Naive thymus-derived CD4-positive, alpha-beta T cell (primary cell): ENCODE measurements around the gene ITK. TPM values are rescaled to one million over a fixed set of nuclear protein-coding genes. Genes with fewer than 3 reads are reported as not detected.

ENCODE experiments used
- ATAC-seq: fragments of 150-1000 bp; cut with Tn5 transposase; 2 replicates; pipeline ENCODE4 v1.10.0; 2021; ENCODE audit warnings: mild to moderate bottlenecking, moderate library complexity
- CTCF ChIA-PET: fragments of 350-600 bp; sonication (Branson Sonifier 250); formaldehyde crosslinking; loops from one replicate; lab custom pipeline; 2021; ENCODE audit warnings: antibody characterized with exemption; lab: Charles Lee
- POLR2A ChIA-PET: fragments of 350-600 bp; sonication (Branson Sonifier 250); formaldehyde crosslinking; loops from one replicate; lab custom pipeline; 2021; ENCODE audit warnings: antibody characterized with exemption, inconsistent platforms; lab: Charles Lee
- DNase-seq, 9 donors: peaks; one replicate each; pipeline versions ENCODE4 v3.0.0 to v3.0.0-alpha.2; 2020 to 2022; ENCODE audit warnings: mixed read lengths in 1 of 9
- H3K27ac ChIP-seq: one replicate; pipeline ENCODE4 v1.7.0; 2013; ENCODE audit warnings: mild to moderate bottlenecking, low read depth, low read length, moderate library complexity
- H3K27me3 ChIP-seq, 2 donors: one replicate each; pipeline ENCODE4 v1.7.0; 2013; ENCODE audit warnings: low read length in 2 of 2, mild to moderate bottlenecking in 2 of 2, moderate library complexity in 2 of 2; ENCODE audit not compliant: control insufficient read depth in 2 of 2, insufficient read depth in 2 of 2
- H3K36me3 ChIP-seq, 3 experiments: 1 replicate in 2 of 3; 2 replicates in 1 of 3; pipeline ENCODE4 v1.7.0; 2013; ENCODE audit warnings: low read length in 3 of 3, mild to moderate bottlenecking in 3 of 3, moderate library complexity in 1 of 3; ENCODE audit not compliant: insufficient read depth in 3 of 3, control insufficient read depth in 2 of 3
- H3K4me1 ChIP-seq, 2 donors: one replicate each; pipeline ENCODE4 v1.7.0; 2013; ENCODE audit warnings: low read length in 2 of 2, mild to moderate bottlenecking in 2 of 2, moderate library complexity in 1 of 2; ENCODE audit not compliant: control insufficient read depth in 2 of 2, insufficient read depth in 2 of 2
- H3K4me3 ChIP-seq: 2 replicates; pipeline ENCODE4 v1.7.0; 2013; ENCODE audit warnings: mild to moderate bottlenecking, low read length
- H3K9me3 ChIP-seq, 3 experiments: 1 replicate in 2 of 3; 2 replicates in 1 of 3; pipeline ENCODE4 v1.7.0; 2013; ENCODE audit warnings: low read length in 3 of 3; ENCODE audit not compliant: control insufficient read depth in 2 of 3
- H3K27ac Mint-ChIP-seq, 9 donors: one replicate each; pipeline ENCODE4 v1.8.0; 2020 to 2022; ENCODE audit warnings: mixed read lengths in 9 of 9, mild to moderate bottlenecking in 8 of 9, moderate library complexity in 5 of 9, inconsistent platforms in 2 of 9
- H3K27me3 Mint-ChIP-seq, 5 donors: one replicate each; pipeline ENCODE4 v1.8.0; 2021 to 2022; ENCODE audit warnings: mixed read lengths in 5 of 5, mild to moderate bottlenecking in 1 of 5
- H3K36me3 Mint-ChIP-seq, 5 donors: one replicate each; pipeline ENCODE4 v1.8.0; 2020 to 2022; ENCODE audit warnings: mixed read lengths in 5 of 5, mild to moderate bottlenecking in 3 of 5, inconsistent platforms in 1 of 5
- H3K4me1 Mint-ChIP-seq, 7 donors: one replicate each; pipeline ENCODE4 v1.8.0; 2020 to 2022; ENCODE audit warnings: mixed read lengths in 7 of 7, mild to moderate bottlenecking in 3 of 7, inconsistent platforms in 1 of 7
- H3K4me3 Mint-ChIP-seq, 10 donors: one replicate each; pipeline ENCODE4 v1.8.0; 2020 to 2022; ENCODE audit warnings: mild to moderate bottlenecking in 10 of 10, mixed read lengths in 10 of 10, moderate library complexity in 6 of 10, inconsistent platforms in 2 of 10
- H3K9me3 Mint-ChIP-seq, 11 donors: one replicate each; pipeline ENCODE4 v1.8.0; 2020 to 2022; ENCODE audit warnings: mixed read lengths in 11 of 11, mild to moderate bottlenecking in 4 of 11, inconsistent platforms in 1 of 11, moderate library complexity in 1 of 11
- intact Hi-C, 2 donors: fragments of 100-400 bp; cut with micrococcal nuclease; formaldehyde crosslinking; loops; one replicate each; pipeline ENCODE4 v1.15.1; 2023
- polyA plus RNA-seq, 2 donors: library from polyadenylated mRNA; unstranded; fragments of 300-500 nt; fragmentation: Illumina TruSeq; gene quantifications; one replicate each; pipeline ENCODE4 v1.2.3, GENCODE V29; 2021
- total RNA-seq, 6 experiments: library from RNA in 5 of 6; stranded (reverse) in 5 of 6; gene quantifications; 1 replicate in 5 of 6; 2 replicates in 1 of 6; pipeline ENCODE4 v1.2.3 and lab custom pipeline; 2021 to 2026

The ITK gene
- total and polyA plus RNA-seq, 7 experiments from 2014 or later = 183 to 481 (median 294) TPM

DNA sequence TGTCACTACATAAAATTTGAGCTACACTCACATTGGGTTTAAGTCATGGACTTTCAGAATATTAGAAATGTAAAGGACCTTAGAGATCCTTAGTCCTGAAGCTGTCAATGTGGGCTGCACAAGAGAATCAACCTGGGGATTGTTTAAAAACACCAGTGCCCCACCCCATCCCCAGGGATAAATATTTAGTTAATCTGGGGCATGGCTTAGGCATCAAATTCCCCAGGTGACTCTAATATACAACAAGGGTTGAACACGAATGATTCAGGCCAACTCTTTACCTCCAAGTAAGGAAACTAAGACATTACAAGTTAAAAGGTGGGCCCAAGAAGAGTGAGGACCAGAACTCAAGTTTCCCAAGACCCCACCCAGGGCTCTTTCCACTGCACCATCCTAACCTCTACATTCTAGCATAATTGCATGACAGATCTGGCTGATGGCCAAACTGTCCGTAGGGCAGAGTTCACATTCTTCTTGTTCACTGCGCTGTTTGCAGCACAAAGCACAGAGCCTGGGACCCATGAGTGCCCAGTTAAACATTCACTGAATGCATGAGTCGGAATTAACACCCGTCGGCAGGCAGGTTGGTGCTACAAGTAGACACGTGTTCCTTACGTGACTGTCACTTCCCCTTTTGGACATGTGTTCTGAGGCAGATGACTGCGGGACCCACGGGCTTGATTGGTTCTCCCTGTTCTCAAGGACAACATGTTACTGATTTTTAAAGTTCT is 110.5 kb downstream of the ITK start:
- DNase-seq (no peak), ATAC-seq (peak; percentile 68)
- CTCF ChIA-PET = interaction anchor here (4.7 kb wide), 1 partner anchor 18 kb away, joined by 22 read pairs; no protein-coding TSS in a partner anchor
- POLR2A ChIA-PET = interaction anchor here (0.5 to 6.2 kb wide), 5 partner anchors 12 to 81 kb away, joined by 3 to 53 read pairs (median 7); partner anchors contain the start of gene CYFIP2
- Mint-ChIP-seq H3K36me3 (peaks cover 5 to 68% (median 57%) of the 10 kb centered on the region in 5 donors), H3K9me3 (no peaks in the 10 kb centered on the region), H3K4me1 (peaks cover 38 to 93% (median 66%) of the 10 kb centered on the region in 7 donors), H3K4me3 (peak overlapping the region in 2 of 10 donors; percentile 13 to 67), H3K27ac (peak overlapping the region; percentile 63 to 95 (median 89)), H3K27me3 (no peaks in the 10 kb centered on the region)
- H3K27me3 ChIP-seq = no peaks in the 10 kb centered on the region
- H3K4me3 ChIP-seq = no peak overlapping the region
- peaks cover 0 to 54% of the 10 kb centered on the region in 2 donors for H3K4me1 ChIP-seq
- peak overlapping the region; percentile 42 for H3K27ac ChIP-seq
- H3K36me3 ChIP-seq = peaks cover 36 to 83% (median 59%) of the 10 kb centered on the region in 3 experiments
- intact Hi-C loops = loop anchor here in 1 of 2 donors (1.0 kb wide), 1 partner anchor 38 kb away; no protein-coding TSS in a partner anchor
- H3K9me3 ChIP-seq = no peaks in the 10 kb centered on the region

DNA sequence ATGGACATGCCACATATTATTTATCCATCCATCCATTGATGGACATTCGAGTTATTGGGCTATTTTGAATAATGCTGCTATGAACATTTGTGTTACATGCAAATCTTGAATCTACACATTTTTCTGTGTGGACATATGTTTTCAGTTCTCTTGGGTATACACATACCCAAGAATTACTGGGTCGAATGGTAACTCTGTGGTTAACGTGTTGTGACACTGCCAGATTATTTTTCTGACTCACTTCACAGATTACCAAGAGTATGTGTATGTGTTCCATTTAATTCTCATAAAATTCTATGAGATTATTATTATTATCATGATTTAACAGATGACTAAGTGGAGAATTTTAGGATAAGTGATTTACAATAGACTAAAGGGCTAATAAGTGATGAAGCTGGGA is 112.0 kb downstream of the ITK start:
- peaks cover 36 to 89% (median 68%) of the 10 kb centered on the region in 7 donors for H3K4me1 Mint-ChIP-seq
- Histone ChIP-seq H3K4me3 (no peak overlapping the region), H3K27ac (no peak overlapping the region), H3K9me3 (no peaks in the 10 kb centered on the region), H3K27me3 (no peaks in the 10 kb centered on the region), H3K4me1 (peaks cover 0 to 43% of the 10 kb centered on the region in 2 donors), H3K36me3 (peaks cover 32 to 85% (median 52%) of the 10 kb centered on the region in 3 experiments)
- DNase-seq = no peak
- no peak for ATAC-seq
- intact Hi-C loops = loop anchor here in 1 of 2 donors (1.0 kb wide), 1 partner anchor 9 kb away; no protein-coding TSS in a partner anchor
- no peaks in the 10 kb centered on the region for H3K9me3 Mint-ChIP-seq
- H3K27ac Mint-ChIP-seq = peak overlapping the region in 7 of 9 donors; percentile 1 to 95 (median 51)
- H3K36me3 Mint-ChIP-seq = peaks cover 9 to 69% (median 58%) of the 10 kb centered on the region in 5 donors
- ChIA-PET POLR2A (interaction anchor here (1.1 kb wide), 1 partner anchor 135 kb away, joined by 6 read pairs; no protein-coding TSS in a partner anchor), CTCF (no interaction called here)
- H3K27me3 Mint-ChIP-seq = no peaks in the 10 kb centered on the region
- no peak overlapping the region for H3K4me3 Mint-ChIP-seq

DNA sequence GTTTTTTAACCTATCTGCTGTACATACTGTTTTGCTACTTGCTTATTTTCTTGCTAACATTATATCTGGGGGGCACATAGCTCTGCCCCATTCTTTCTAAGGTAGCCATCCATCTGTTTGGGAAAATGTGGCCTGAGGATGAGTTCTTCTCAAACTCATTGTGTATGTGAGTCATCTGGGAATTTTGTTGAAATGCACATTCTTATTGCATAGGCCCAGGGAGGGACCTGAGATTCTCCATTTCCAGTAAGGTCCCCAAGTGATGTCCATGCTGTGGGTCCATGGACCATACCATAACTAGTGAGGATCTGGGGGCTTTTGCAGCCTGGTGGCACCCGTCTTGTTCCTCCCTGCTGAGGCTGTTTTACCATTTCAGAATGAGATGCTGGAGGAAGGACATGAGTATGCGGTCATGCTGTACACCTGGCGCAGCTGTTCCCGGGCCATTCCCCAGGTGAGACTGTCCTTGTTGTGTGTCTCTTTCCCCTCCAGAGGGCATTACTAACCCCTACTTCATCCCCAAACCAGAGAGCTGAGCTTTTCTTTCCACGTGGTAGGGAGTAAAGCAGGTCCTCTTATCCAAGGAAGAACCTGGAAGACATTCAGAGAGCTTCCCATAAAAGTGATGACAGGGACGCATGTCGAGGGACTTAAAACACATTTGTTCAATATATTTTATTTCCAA is 113.9 kb downstream of the ITK start:
- peak overlapping the region; percentile 52 for H3K27ac ChIP-seq
- H3K9me3 Mint-ChIP-seq = no peaks in the 10 kb centered on the region
- CTCF ChIA-PET = interaction anchor here (0.7 to 1.8 kb wide), 3 partner anchors 17 to 40 kb away, joined by 3 to 6 read pairs (median 4); no protein-coding TSS in a partner anchor
- peaks cover 20 to 73% (median 55%) of the 10 kb centered on the region in 5 donors for H3K36me3 Mint-ChIP-seq
- H3K4me1 Mint-ChIP-seq = peaks cover 24 to 75% (median 55%) of the 10 kb centered on the region in 7 donors
- no peak for DNase-seq
- H3K27ac Mint-ChIP-seq = peak overlapping the region; percentile 41 to 95 (median 80)
- H3K27me3 ChIP-seq = no peaks in the 10 kb centered on the region
- H3K27me3 Mint-ChIP-seq = no peaks in the 10 kb centered on the region
- intact Hi-C loops = loop anchor here in 1 of 2 donors (1.0 kb wide), 1 partner anchor 9 kb away; no protein-coding TSS in a partner anchor
- H3K4me1 ChIP-seq = peaks cover 0 to 24% of the 10 kb centered on the region in 2 donors
- H3K9me3 ChIP-seq = no peaks in the 10 kb centered on the region
- POLR2A ChIA-PET = interaction anchor here (1.4 to 1.6 kb wide), 3 partner anchors 8 to 27 kb away, joined by 4 to 8 read pairs (median 4); no protein-coding TSS in a partner anchor
- H3K4me3 ChIP-seq = no peak overlapping the region
- no peak for ATAC-seq
- H3K36me3 ChIP-seq = peaks cover 37 to 88% (median 45%) of the 10 kb centered on the region in 3 experiments
- H3K4me3 Mint-ChIP-seq = peak overlapping the region in 2 of 10 donors; percentile 9 to 61

DNA sequence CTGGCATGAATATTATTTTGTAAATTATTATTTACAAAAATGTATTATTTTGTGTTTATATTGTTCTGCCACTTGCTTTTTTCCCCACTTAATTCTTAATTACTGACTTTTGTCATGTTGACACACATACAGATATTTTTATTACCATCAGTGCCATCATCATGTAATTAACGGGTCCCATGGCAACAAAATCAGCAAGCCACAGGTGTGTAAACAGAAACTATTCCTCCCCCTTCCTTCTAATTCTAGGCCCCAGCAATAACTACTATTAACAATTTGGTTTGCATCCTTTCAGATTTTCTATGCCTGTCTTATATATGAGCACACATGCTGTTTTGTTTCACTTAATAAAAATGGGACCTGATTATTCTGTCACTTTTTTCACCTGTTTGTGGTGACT is 114.6 kb downstream of the ITK start:
- peaks cover 21 to 68% (median 48%) of the 10 kb centered on the region in 7 donors for H3K4me1 Mint-ChIP-seq
- peaks cover 20 to 68% (median 52%) of the 10 kb centered on the region in 5 donors for H3K36me3 Mint-ChIP-seq
- Histone ChIP-seq H3K9me3 (no peaks in the 10 kb centered on the region), H3K27me3 (no peaks in the 10 kb centered on the region), H3K4me1 (peaks cover 0 to 17% of the 10 kb centered on the region in 2 donors), H3K27ac (peak overlapping the region; percentile 16), H3K4me3 (no peak overlapping the region), H3K36me3 (peaks cover 32 to 88% (median 38%) of the 10 kb centered on the region in 3 experiments)
- H3K4me3 Mint-ChIP-seq = no peak overlapping the region
- intact Hi-C loops = no loop called here
- peak overlapping the region; percentile 72 to 95 (median 88) for H3K27ac Mint-ChIP-seq
- ChIA-PET CTCF (interaction anchor here (0.6 to 1.8 kb wide), 2 partner anchors 18 kb away, joined by 3 to 6 read pairs; no protein-coding TSS in a partner anchor), POLR2A (interaction anchor here (1.0 to 2.2 kb wide), 4 partner anchors 8 to 27 kb away, joined by 3 to 8 read pairs (median 8); no protein-coding TSS in a partner anchor)
- no peak for ATAC-seq
- no peaks in the 10 kb centered on the region for H3K27me3 Mint-ChIP-seq
- no peaks in the 10 kb centered on the region for H3K9me3 Mint-ChIP-seq
- no peak for DNase-seq

DNA sequence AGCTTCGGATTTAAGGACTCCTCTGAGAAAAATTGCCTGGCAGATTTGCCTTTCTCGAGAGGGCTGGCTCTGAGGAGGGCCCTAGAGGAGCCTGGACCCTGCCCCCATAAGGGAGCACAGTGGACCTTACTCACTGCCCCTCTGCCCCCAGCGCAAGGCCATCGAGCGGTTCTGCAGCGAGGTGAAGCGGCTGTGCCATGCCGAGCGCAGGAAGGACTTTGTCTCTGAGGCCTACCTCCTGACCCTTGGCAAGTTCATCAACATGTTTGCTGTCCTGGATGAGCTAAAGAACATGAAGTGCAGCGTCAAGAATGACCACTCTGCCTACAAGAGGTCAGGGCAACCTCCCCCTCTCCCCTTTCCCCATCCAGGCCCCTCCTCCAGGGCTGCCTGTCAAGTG is 119.9 kb downstream of the ITK start:
- peaks cover 26 to 56% (median 49%) of the 10 kb centered on the region in 5 donors for H3K36me3 Mint-ChIP-seq
- no peak overlapping the region for H3K4me3 Mint-ChIP-seq
- DNase-seq (no peak), ATAC-seq (no peak)
- Histone ChIP-seq H3K36me3 (peaks cover 18 to 76% (median 33%) of the 10 kb centered on the region in 3 experiments), H3K9me3 (no peaks in the 10 kb centered on the region), H3K4me1 (peaks cover 21 to 24% of the 10 kb centered on the region in 2 donors), H3K27ac (peak overlapping the region; percentile 11), H3K4me3 (no peak overlapping the region), H3K27me3 (no peaks in the 10 kb centered on the region)
- H3K27ac Mint-ChIP-seq = peak overlapping the region in 6 of 9 donors; percentile 10 to 97 (median 89)
- intact Hi-C loops = loop anchor here in 1 of 2 donors (10.0 kb wide), 1 partner anchor 386 kb away; no protein-coding TSS in a partner anchor
- CTCF ChIA-PET = interaction anchor here (0.7 to 0.9 kb wide), 2 partner anchors 12 to 162 kb away, joined by 3 read pairs; no protein-coding TSS in a partner anchor
- H3K9me3 Mint-ChIP-seq = no peaks in the 10 kb centered on the region
- no peaks in the 10 kb centered on the region for H3K27me3 Mint-ChIP-seq
- H3K4me1 Mint-ChIP-seq = peaks cover 23 to 55% (median 47%) of the 10 kb centered on the region in 7 donors
- POLR2A ChIA-PET = interaction anchor here (0.9 to 3.2 kb wide), 4 partner anchors 15 to 70 kb away, joined by 3 to 12 read pairs (median 3); no protein-coding TSS in a partner anchor
